ENCODE data around the gene MACC1.

DNA sequence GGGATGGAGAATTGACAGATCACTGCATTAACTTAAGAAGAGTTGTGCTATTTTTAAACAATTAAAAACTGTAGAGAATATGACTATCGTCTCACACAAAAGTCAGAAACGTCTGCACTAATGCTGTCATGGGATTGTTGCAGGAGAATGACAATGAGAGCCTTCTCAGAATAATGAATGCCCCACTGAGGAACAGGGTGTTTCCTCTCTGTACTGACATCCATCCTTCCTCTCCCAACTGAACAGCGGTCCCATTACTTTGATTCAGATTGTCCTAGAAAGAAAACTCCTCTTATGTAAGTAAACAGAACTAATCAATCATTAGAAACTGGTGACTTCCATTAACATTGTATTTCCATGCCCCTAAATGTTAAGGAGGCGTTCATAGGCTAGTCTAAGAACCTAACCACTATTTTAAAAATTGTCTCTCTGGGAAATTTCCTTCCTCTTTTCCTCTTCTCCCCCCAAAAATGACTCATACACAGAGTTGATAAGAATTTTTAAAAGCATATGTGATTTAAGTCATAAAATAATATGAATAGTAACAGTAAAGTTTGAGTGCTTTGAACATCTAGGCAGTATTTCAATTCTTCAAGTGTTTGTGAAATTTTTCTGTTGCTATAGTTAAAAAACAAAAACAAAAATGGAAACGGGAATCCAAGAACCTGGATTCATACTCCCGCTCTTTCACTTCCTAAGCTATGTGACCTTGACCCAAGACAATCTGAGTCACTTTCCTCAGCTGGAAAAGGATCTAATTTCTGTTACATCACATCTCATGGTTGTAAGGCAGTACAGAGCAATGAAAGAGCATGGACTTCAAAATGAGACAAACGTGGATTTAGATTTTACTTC, 12.7 kb upstream of the MACC1 start:
- no peak for TF ChIP-seq POLR2A (IDR thresholded peaks at IDR 0.05)
- TF ChIP-seq, protein P1, sequence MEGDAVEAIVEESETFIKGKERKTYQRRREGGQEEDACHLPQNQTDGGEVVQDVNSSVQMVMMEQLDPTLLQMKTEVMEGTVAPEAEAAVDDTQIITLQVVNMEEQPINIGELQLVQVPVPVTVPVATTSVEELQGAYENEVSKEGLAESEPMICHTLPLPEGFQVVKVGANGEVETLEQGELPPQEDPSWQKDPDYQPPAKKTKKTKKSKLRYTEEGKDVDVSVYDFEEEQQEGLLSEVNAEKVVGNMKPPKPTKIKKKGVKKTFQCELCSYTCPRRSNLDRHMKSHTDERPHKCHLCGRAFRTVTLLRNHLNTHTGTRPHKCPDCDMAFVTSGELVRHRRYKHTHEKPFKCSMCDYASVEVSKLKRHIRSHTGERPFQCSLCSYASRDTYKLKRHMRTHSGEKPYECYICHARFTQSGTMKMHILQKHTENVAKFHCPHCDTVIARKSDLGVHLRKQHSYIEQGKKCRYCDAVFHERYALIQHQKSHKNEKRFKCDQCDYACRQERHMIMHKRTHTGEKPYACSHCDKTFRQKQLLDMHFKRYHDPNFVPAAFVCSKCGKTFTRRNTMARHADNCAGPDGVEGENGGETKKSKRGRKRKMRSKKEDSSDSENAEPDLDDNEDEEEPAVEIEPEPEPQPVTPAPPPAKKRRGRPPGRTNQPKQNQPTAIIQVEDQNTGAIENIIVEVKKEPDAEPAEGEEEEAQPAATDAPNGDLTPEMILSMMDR (IDR thresholded peaks at IDR 0.05), result no peak

All from body of pancreas (tissue), 4 donors.